GM21825 (cell line): ENCODE data around the gene COA1.
A peak's percentile ranks its signal among the peaks of the same experiment; 100 is the strongest.
"Not testable (repeated sequence)": the region's sequence is repeated elsewhere in the genome, so short reads cannot be mapped to it uniquely, and the experiment has no call there.

Experiments used
- ATAC-seq: cut with Tn5 transposase; IDR thresholded peaks from one replicate; pipeline ENCODE4 v1.9.1; 2021; ENCODE audit warnings: mild to moderate bottlenecking, moderate library complexity; ENCODE audit not compliant: unreplicated experiment

Gene COA1

DNA sequence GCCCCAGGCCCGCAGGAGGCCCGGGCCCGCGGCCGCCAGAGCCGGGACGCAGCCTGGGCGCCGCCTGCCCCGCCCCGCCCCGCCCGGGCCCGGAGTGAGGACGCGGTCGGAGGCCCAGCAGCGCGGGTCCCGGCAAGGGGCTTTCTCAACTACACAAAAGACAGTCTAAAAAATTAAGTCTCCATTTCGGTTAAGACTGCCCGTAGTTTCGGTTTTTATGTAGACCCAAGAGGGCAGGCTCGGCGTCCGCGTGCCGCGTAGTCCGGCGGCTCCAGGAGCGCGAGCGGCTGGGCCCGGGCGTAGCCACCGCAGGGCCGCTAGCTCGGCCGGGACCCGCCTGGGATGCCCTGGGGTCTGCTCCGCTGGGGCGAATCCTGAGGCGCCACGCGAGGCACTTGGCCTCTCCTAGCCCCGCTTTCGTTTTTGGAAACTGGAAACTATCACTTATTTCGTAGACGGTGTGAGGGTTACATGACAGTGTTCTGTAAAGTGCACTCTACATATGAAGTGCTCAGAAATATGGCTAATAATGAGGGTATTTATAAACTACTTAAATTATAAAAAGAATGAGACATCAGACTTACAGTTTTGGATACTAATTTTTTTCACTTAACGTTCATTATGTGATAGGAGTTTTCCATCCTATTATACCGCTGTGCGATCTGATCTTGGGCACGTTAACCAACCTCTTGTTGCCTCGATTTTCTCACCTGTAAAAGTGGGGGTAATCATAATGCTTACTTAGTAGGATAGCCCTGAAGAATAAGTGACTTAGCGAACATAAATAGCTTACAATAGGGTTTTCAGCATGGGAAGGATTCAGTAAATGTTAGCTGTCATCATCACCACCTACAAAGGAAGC lies 29.7 kb upstream of the COA1 start:
- peak; percentile 48 for ATAC-seq

DNA sequence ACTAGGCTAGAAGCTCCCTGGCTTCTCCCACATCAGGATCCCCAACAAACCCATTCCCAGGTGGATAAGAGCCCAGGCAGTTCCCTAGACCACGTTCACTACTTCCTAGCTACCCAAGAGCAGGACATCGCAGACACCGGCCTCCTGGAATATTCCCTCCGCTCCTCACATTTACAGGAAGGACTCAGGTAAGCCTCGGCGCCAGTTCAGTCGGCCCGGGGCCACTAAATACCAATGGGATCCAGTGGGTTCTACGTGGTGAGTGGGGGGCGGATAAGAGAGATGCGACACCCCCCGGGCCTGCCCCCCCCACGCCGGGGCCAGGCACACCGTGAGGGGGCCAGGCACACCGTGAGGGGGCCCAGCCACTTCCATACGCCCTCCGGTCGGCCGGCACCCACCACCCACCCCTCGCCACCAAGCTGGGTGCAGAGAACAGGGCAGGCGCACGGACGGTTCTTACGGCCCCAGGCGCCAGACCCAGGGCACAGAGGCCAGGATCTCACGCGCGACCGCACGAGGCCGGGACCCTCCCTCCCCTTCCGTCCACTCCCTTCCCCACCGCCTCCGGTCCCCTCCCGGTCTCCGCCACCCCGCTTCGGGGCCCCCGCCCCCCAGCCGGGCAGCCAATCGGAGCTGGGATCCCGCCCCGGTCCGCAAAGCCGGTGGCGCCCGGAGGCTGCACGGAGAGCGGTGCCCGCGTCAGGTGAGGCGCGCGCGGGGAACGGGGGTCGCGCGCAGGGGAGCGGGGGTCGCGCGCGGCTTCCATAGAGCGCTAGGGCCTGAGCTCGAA lies 28.9 kb upstream of the COA1 start, which contains the start of gene BLVRA:
BLVRA (plus strand) TSS at position 652 of the 793 bp plus-strand sequence. CDS start 12,479 bp downstream, outside the sequence.
- ATAC-seq: peak; percentile 60

DNA sequence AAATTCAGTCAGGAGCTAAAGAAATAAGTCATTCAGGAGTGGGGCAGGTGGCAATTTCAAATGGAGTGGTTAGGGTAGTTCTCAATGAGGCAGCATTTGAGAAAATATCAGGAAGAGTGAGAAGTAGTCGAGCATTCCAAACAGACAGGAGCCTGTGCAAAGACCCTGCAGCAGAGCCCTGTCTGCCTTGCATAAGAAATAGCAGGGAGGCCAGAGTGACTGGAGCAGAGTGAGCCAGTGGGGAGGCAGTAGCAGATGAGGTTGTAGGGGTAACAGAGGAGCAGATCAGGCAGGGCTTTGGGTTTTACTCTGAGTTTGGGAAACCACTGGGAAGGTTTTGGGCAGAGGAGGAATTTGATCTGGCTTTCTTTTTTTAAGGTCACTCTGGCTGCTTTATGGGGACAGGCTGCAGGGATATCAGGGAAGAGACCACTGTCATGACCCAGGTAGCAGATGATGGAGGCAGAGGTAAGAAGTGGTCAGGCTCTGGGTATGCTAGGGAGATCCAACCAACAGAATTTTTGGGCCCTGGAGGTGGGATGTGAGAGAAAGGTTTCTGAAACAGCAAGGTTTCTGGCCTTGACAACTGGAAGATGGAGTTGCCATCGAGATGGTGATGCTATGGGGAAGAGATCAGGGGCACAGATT lies 27.9 kb upstream of the COA1 start:
- no peak for ATAC-seq

DNA sequence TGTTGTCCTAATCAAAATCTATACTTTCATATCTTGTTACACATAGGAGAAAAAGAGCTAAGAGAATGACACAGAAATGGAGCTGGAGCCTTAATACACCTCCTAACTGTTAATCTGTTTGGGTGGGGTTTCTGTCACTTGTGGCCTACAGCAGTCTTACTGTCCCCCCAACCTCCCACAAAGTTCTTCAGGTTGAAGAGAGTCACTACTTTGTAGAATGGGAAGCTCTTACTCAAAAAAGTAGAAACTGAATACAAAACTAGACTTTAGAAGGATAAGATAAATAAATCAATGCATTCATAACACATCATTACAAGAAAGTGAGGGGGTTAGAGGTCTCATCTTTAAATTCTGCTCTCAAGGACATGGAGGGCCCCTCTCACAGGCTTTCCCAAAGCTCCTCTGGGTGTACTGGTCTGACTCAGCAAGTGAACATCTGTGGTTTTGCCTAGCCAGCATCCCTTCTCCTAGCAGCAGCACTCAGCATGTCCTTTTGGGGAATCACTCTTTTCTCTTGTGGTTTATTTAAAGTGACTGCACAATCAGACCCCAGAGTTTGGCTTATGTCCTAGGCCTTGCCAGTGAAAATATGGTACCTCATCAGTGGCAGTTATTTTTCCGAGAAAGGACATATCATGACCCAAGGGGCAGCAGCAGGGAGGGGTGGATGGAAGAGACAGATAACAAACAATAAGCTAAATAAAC lies 27.2 kb upstream of the COA1 start:
- peak; percentile 30 for ATAC-seq

DNA sequence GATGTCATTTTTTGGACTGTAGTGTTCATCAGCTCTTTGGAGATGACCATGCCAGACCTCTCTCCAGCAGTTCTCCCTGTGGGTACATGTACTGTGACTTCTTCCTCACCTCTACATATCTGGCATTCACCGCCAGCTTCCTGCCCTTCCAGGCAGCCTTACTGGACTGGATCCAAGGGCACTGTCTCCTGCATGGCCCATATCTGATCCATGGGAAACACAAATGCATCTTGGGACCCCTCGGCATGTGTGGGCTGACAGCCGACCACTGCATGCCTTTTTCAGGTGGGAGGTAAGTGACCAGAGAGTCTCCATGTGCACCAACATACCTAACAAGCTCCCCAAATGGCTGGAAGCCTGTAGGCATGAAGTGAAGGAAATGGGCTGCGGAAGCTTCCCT lies 25.3 kb upstream of the COA1 start:
- no peak for ATAC-seq

DNA sequence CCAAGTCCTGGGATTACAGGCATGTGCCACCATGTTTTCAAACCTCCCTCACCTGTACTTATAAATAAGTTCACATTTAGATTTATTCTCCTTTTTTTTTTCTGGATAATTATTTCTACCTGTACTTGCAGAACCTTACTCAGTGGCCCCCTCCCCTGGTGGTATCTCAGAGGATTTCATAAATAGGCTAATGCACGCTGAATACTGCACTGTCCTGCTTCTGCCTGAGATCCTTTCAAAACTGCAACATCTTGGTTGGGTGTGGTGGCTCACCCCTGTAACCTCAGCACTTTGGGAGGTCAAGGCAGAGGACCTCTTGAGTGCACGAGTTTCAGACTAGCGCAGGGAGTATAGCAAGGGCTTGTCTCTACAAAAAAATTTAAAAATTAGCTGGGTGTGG lies 24.5 kb upstream of the COA1 start:
- no peak for ATAC-seq

DNA sequence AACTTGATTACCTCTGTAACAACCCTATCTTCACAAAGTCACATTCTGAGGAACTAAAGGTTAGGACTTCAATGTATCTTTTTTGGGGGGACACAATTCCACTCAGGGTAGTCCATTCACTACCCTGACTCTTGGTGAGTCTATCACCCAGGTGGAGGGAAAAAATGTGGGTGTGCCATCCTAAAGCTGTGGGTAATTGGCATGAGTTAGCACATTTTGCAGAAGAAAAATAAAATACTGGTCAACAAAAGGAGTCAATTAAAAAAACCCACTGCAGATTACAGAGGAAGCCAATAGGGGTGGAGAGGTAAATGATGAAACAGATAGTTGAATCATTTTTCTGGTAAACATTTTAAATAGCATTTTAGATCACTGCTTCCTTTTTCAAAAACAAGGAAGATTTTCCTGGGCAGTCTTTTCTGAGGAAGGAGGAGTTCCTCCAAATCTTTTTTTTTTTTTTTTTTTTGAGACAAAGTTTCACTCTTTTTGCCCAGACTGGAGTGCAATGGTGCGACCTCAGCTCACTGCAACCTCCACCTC lies 24.0 kb upstream of the COA1 start:
- ATAC-seq: no peak

DNA sequence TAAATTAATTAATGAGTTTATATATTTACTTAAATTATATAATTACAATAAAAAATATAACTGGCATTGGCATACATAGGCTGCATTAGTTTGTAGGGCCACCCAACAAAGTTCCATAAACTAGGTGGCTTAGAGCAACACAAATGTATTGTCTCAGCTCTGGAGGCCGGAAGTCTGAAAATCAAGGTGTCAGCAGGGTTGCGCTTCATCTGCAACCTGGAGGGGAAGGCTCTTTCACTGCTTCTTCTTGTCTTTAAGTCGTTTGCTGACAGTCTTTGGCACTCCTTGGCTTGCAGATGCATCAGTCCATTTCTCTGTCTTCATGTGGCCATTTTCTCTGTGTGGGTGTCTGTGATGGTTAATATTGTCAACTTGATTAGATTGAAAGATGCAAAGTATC lies 23.1 kb upstream of the COA1 start:
- ATAC-seq: no peak

DNA sequence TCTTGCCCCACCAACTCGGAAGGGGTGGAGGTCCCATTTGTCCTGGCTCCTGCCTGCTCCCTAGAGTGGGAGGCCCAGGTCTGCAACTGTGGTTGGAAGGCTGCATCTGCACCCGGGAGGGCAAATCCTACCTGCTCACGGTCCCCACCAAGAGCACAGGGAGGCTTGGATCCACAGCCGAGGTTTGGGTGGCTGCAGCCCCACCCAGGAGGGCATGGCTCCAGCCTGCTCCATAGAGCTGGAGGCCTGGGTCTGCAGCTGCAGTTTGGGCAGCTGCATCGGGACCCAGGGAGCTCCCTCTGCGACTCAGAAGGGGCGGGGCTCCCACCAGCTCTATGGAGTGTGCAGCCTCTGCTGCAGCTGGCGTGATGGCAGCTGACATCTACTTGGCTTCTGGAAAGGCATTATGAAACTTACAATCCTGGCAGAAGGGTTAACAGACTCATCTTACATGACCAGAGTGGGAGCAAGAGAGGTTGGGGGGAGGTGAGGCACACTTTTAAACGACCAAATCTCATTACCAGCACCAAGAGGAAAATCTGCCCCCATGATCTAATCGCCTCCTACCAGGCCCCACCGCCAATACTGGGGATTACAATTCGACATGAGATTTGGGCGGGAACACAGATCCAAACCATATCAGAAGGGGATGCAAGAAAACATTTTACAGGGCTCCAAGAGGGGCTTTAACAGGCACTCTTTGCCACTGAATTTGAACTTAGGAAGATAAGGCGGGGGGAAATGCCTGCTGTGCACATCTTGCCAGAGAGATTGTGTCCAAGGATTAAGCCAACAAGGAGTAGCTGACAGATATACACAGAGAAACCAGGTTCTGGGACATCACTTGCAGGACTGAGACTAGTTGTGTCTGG lies 20.9 kb upstream of the COA1 start:
- no peak for ATAC-seq

DNA sequence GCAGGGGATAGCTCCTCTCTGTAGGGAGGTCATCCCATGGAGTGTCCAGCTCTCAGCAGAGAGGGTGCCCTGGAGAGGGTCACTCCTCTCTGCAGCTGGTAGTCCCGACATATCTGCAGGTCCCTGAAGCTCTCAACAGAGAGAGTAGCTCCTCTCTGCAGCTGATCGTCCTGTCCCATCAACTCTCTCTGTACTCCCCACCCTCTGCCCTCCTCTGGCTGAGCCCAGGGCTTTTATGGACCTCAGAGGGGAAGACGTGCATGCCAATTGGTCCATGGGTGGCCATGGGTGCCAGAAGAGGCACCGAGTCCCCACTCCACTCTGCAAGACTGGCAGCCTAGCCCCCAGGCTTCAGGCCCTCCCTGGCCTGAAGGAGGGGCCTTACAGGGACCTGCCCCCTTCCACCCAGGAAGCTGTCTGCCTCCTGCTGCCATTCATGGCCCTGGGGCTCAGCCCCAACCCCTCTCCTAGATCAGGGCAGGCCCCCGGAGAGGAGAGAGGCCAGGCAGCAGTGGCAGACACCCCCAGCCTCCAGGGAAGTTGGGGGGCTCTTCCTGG lies 20.1 kb upstream of the COA1 start:
- no peak for ATAC-seq

DNA sequence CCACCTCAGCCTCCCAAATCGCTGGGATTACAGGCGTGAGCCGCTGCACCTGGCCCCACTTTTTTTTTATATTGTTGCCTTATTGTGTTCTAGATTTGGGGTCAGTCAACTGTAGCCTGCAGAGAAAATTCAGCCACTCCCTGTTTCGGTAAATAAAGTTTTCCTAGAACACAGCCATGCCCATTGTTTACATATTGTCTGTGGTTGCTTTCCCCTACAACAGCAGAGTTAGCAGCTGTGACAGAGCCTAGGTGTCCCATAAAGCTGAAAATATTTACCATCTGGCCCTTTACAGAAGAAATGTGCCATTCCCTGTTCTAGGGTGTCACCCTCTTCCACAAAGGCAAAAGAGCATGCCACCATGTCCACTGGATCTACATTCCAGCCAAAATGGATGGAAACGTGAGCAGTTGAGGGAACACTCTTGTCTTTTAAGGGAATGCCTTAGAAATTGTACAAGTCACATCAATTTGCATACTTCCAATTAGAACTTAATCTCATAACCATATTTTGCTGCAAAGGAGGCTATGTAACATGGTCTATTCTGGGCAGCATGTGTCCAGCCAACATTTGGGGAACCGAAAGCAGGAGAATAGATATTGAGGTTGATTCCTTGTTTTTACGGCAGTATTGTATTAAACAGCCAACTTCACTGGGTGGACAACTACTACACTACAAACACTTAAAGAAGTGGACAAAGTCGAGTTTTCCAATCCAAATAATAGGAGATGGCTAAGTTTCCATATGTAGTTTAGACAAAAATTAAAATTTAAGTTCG lies 18.2 kb upstream of the COA1 start:
- no peak for ATAC-seq

DNA sequence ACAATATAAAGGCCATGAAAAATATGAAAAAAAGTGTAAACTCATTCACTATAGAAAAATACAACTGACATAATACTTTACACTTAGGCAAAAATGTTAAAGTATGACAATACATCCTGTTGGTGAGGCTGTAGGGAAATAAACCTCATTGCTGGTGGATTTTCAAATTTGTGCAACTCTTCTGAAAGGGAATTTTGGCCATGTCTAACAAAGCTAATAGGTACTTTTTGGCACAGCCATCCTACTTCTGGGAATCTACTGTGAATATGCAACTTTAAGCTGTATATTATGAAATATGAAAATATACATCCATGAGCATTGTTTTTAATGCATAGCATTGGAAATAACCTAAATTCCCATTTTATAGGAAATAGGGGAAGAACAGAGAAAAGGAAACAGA lies 13.4 kb upstream of the COA1 start:
- ATAC-seq: no peak

DNA sequence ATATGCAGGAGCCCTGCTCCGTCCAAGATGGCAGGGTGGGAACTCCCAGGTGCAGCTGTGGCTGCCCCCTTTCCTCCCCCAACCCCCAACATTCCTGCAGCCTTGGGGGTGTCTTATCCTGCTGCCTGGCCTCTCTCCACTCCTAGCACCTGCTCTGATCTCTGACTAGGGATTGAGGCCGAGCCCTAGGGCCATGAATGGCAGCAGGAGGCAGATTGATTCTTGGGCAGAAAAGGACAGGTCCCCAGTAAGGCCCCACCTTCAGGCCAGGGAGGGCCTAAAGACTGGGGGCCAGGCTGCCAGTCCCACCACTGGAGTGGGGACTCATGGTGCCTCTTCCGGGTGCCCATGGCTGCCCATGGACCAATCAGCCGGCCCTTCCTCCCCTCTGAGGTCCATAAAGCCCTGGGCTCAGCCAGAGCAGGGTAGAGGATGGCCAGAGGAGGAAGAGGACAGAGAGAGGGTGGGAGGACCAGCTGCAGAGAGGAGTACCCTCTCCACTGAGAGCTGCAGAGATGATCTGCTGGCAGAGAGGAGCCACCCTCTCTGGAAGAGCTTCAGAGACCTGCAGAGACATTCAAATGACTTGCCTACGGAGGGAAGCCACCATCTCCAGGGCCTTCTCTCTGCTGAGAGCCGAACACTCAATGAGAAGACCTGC lies 8.3 kb upstream of the COA1 start:
- ATAC-seq: no peak

DNA sequence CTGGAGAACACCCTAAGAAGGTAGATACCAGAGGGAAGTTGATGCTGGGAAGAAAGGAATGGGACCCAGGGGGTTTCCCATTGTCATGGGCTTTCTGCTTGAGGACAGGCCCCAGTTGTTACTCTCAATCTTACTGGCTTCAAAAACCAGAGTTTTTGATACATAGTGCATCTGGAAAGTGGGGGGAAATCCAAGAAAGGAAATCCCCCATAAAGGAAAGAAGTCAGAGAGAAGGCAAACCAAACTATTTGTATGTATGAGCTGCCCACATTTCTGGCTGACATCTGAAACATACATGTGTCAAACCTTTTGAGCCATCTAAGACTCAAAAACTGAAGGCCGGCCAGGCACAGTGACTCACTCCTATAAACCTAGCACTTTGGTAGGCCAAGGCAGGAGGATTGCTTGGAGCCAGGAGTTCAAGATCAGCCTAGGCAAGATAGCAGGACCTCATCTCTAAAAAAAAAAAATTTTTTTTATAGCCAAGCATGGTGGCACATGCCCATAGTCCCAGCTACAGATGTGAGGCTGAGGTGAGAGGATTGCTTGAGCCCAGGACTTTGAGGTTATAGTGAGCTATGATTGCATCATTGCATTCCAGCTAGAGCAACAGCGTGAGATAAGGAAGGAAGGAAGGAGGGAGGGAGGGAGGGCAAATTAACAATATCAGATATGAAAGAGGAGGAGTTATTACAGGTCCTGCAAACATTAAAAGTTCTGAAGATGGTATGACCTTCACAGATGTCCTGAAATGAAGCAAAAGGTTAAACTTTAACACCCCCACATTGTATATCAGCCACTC lies 6.7 kb upstream of the COA1 start:
- ATAC-seq: peak; percentile 68

DNA sequence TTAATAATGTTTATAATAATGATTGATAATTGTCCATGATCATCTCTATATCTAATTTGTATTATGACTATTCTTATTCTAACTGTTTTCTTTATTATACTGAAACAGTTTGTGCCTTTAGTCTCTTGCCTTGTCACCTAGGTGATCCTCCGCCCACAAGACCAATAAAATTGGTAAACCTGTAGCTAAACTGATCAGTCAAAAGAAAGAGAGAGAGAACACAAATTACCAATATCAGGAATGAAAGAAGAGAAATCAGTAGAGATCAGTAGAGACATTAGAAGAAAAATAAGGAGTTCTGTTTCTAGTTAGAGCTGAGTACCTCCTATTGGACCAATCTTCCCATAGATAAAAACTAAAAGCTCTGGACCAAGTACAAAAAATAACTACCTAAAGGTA lies 6.1 kb upstream of the COA1 start:
- no peak for ATAC-seq

DNA sequence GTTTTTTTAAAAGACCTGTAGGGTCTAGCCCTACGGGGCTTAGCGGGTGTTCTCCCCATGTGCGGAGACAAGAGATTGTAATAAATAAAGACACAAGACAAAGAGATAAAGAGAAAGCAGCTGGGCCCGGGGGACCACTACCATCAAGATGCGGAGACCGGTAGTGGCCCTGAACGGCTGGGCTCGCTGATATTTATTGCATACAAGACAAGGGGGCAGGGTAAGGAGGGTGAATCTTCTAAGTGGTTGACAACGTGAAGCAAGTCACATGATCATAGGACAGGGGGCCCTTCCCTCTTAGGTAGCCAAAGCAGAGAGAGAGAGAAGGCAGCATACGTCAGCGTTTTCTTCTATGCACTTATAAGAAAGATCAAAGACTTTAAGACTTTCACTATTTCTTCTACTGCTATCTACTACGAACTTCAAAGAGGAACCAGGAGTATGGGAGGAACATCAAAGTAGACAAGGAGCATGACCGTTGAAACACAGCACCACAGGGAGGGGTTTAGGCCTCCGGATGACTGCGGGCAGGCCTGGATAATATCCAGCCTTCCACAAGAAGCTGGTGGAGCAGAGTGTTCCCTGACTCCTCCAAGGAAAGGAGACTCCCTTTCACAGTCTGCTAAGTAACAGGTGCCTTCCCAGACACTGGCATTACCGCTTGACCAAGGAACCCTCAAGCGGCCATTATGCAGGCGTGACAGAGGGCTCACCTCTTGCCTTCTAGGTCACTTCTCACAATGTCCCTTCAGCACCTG lies 5.4 kb upstream of the COA1 start:
- not testable (repeated sequence) for ATAC-seq

DNA sequence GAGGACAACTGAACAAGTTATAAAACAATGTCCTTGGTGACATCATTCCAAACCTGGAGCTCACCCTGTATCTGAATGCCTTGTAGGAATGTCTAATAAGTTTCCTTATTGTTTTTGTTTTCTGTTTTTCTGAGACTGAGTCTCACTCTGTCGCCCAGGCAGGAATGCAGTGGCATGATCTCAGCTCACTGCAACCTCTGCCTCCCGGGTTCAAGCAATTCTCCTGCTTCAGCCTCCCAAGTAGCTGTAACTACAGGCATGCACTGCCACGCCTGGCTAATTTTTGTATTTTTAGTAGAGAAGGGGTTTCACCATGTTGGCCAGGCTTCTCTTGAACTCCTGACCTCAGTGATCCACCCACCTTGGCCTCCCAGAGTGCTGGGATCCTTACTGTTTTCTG lies 2.2 kb upstream of the COA1 start:
- ATAC-seq: not testable (repeated sequence)
